HG02588 (cell line): Measurements from ENCODE around the gene USP24.
A peak's percentile ranks its signal among the peaks of the same experiment; 100 is the strongest.

Source experiments
- ATAC-seq: cut with Tn5 transposase; IDR thresholded peaks from one replicate; pipeline ENCODE4 v1.9.1; 2021; ENCODE audit warnings: mild to moderate bottlenecking, moderate library complexity; ENCODE audit not compliant: unreplicated experiment

USP24 gene

GRCh38 chr1:55073187-55073916 is 141.8 kb downstream of the USP24 start:
- ATAC-seq: no peak

DNA sequence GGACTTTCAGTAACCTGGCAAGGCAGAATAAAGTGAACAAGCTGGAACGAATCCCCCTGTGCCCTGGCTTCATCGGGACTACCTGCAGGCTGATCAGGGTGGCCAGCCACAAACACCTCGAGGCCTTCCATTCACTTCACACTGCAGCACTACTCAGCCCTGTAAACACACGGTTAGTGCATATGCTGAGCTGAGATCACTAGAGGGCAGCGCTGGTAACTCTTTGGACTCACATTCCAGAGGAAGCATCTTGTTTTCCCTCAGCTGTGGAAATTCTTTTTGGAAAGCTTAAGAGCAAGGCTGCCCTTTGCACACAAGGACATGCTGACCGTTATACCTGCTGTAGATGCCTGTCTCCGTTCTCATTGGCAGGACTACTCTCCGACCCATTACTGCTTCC is 143.7 kb downstream of the USP24 start:
- no peak for ATAC-seq

GRCh38 chr1:55070293-55071164 is 144.6 kb downstream of the USP24 start:
- no peak for ATAC-seq

GRCh38 chr1:55069280-55069679 is 145.9 kb downstream of the USP24 start:
- ATAC-seq: no peak

DNA sequence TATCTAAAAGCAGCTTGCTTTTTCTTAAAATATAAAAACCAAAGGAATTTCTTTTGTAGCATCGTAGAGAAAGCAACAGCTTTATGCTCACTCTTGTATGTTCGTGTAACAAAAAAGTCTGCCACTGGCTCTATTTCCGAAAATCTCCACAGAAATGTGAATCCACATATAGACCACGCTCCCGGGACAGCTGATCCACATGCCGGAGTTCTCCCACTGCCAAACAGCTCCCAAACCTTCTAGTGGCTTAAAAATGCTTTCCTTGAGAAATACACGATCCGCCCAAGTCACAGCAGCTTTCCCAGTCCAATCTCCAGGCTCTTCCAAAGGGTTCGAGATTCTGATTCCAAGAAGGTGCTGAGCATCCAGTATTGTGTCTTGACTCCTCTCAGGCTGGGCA is 146.5 kb downstream of the USP24 start:
- ATAC-seq: no peak

GRCh38 chr1:55067914-55068313 is 147.2 kb downstream of the USP24 start:
- no peak for ATAC-seq

DNA sequence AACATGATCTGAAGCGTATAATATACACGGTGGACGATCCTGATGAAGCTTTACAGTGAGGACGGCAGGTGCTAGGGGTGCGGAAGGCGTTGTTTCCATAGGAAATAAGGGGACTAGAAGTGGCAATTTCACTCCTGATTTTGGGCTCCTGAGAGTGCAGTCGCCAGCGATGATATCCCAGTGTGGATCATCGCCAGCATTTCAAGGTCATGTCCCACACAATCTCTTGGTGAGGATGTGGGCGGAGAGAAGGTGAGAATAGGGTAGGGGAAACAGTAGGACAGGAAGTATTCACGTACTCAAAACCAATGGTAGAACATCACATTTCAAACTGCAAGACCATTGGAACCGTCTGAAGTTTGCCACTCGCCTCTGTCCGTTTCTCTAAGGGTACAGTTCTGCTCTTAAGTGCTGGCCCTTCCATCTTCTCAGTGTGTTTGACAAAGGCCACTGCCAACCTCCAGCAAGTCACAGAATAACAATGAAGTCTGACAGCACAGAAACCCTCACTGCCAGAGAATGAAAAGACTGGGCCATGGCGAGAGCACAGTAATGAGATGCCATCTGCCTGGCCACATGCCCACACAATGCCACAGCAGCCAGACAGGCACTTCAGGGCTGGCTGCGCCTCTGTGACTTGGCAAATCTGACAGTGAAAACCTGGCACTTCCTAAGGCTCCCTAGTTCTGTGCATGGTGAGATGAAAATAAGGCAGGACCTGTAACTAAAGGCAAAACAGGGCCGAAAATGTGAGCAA is 148.0 kb downstream of the USP24 start:
- no peak for ATAC-seq

DNA sequence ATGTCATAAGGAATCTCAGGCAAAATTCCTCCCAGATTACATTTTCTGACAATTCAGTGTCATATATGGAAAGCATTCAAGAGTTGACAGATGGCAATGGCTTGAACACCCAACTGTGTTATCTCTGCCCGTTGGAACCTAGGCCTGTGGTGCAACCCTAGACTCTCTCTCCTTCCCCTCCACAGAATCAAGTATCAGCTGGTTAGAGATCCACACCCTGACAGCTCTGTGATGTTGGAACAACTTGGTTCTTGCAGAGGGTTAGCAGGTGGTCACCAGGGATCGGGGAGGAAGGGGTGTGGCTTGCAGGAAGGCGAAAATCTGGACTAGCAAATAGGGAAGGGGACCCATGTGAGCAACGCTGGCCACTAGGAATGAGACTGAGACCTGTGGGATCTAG is 149.5 kb downstream of the USP24 start:
- ATAC-seq: no peak

DNA sequence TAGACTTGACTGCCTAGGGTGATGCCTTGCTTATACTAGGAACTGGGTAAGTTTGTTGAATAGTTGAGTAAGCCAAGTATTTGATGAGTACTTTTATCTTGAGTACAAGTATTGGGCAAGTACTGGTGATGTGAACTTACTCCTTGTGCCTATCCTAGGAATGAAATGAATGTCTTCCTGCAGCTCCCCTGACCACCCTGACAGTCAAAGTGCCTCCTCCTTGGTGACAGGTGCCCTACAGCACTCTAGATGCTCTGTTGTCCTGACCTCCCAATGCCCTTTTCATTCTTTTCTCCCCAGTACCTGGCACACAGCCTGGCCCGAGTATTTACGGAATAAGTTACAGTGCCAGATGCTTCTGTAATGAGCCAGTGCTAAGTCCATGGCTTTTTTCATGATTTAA is 150.3 kb downstream of the USP24 start:
- ATAC-seq: no peak

DNA sequence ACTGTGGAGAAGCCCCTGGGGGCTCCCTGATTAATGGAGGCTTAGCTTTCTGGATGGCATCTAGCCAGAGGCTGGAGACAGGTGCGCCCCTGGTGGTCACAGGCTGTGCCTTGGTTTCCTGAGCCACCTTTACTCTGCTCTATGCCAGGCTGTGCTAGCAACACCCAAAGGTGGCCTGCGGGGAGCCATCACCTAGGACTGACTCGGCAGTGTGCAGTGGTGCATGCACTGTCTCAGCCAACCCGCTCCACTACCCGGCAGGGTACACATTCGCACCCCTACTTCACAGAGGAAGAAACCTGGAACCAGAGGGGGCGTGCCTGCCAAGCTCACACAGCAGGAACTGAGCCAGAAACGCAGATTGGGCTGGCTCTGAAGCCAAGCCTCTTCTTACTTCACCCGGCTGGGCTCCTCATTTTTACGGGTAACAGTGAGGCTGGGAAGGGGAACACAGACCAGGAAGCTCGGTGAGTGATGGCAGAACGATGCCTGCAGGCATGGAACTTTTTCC is 151.0 kb downstream of the USP24 start:
- no peak for ATAC-seq

GRCh38 chr1:55063577-55063942 is 151.6 kb downstream of the USP24 start:
- ATAC-seq: no peak

GRCh38 chr1:55062801-55063576 is 152.2 kb downstream of the USP24 start:
- ATAC-seq: no peak

- no peak for ATAC-seq
Observed at GRCh38 chr1:55061706-55062321, 153.3 kb downstream of the USP24 start.

DNA sequence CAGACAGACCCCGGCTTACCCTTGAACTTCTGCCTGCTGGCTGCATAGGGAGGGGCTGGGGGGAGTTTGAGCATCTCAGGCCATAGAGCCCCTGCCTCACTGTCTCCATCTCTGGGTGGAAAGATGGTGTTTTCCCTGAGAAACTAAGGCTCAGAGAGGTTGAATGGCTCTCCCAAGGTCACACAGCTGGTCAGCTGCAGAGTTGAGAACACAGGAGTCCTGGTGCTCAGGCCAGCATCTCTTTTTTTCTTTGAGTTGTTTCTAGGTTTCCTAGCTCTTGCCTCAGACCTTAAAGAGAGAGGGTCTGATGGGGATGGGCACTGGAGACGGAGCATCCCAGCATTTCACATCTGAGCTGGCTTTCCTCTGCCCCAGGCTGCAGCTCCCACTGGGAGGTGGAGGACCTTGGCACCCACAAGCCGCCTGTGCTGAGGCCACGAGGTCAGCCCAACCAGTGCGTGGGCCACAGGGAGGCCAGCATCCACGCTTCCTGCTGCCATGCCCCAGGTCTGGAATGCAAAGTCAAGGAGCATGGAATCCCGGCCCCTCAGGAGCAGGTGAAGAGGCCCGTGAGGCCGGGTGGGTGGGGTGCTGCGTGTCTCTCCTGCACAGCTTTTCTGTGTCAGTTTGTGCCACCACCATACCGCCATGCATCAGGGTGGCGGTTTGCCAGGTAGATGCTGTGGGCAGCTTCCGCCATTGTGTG is 154.0 kb downstream of the USP24 start:
- ATAC-seq: no peak

DNA sequence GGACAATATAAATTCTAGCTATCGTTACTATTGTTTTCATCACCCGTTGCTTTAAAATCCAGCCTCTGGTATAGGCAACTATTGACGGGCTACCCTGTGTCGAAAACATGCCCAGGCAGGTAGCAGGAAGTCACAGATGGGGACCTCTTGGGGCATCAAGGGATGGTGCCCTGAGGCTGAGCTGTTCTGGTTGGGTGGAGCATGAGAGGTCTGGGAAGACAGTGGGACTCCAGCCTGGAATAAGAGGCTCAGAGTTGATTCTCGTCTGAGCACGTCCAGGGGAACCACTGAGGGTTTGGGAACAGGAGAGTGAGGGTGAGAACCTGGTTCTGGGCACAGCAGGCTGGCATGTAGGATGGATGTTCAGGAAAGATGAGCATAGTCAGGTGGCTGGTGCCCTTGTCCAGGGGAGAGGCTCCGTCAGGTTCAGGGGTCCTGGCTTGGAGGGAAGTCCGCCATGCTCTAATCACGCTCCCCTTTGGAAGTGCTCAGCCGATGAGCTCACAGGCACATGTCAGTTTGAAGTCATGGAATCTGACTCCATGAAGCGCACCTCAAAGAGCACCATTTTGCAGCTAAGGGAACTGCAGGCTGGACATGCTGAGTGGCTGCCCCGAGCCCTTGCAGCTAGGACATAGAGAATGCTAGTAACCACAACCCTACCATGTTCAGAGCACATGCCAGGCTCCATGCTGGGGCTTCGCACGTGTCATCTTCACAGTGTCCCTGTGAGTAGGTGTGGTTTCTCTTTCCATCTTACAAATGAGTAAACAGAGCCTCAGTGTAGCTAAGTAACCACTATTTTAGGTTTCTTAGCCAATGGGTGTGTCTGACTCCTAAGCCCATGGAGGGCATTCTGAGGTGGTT is 154.8 kb downstream of the USP24 start:
- peak; percentile 63 for ATAC-seq

- no peak for ATAC-seq
Observed at GRCh38 chr1:55059302-55060132, 155.6 kb downstream of the USP24 start.

- ATAC-seq: no peak
Observed at GRCh38 chr1:55057956-55058298, 157.2 kb downstream of the USP24 start.
